ENCODE measurements around the gene C12orf60. TPM values are rescaled to one million over a fixed set of nuclear protein-coding genes. Genes with fewer than 3 reads are reported as not detected.
A peak's percentile ranks its signal among the peaks of the same experiment; 100 is the strongest.

The C12orf60 gene
- total RNA-seq, 1 experiment from 2014 or later: 1.9 TPM

- H4K20me1 ChIP-seq (ENCODE audit: control insufficient read depth, insufficient read depth, insufficient read length): no peaks in the 10 kb centered on the region
- no peaks in the 10 kb centered on the region for H3K36me3 Mint-ChIP-seq (ENCODE audit: insufficient read depth in 1 of 3, low read depth in 3 of 3)
- no peaks in the 10 kb centered on the region for H3K9me3 ChIP-seq (ENCODE audit: control insufficient read depth, low read depth, low read length)
- H2BK12ac ChIP-seq (ENCODE audit: insufficient read length, low read depth, low read length): no peak overlapping the region
- no peaks in the 10 kb centered on the region for H3K27me3 Mint-ChIP-seq (ENCODE audit: low read depth)
- H3K23me2 ChIP-seq (ENCODE audit: insufficient read length, low read depth, low read length, poor library complexity, severe bottlenecking): no peaks in the 10 kb centered on the region
- no peak overlapping the region for H3K14ac ChIP-seq (ENCODE audit: insufficient read depth, low read length)
- H3K4ac ChIP-seq (ENCODE audit: low read depth, low read length): no peak overlapping the region
- H3T11ph ChIP-seq (ENCODE audit: low read length): no peak overlapping the region
- H3K23ac ChIP-seq (ENCODE audit: insufficient read length, low read depth, low read length): no peak overlapping the region
- no peak overlapping the region for H3K56ac ChIP-seq (ENCODE audit: insufficient read length, low read depth, low read length)
- H3K4me1 ChIP-seq (ENCODE audit: insufficient read depth, low read length): no peaks in the 10 kb centered on the region
- H4K8ac ChIP-seq (replicated peaks; ENCODE audit: insufficient read length, low read depth, low read length): no peak overlapping the region
- no peak overlapping the region for H4K5ac ChIP-seq (ENCODE audit: insufficient read length, low read depth, low read length)
- no CpG with 5 or more reads among the region's 3 CpGs for WGBS (ENCODE audit: extremely low coverage, insufficient read length, low lambda C conversion rate)
- H3K4me2 ChIP-seq (ENCODE audit: insufficient read depth, insufficient read length, low read length): no peak overlapping the region
- no peak overlapping the region for H4K91ac ChIP-seq (ENCODE audit: insufficient read length, low read depth, low read length)
- peak; percentile 82 for TF ChIP-seq CTCF (conservative IDR thresholded peaks at IDR 0.05)
- no peak overlapping the region for H3K27ac ChIP-seq (ENCODE audit: insufficient read length, low read depth, low read length)
- no peak overlapping the region for H2BK15ac ChIP-seq (ENCODE audit: low read depth, low read length)
- H2BK20ac ChIP-seq (ENCODE audit: low read depth, low read length, poor library complexity, severe bottlenecking): no peak overlapping the region
- H3K79me2 ChIP-seq (ENCODE audit: insufficient read depth, low read length): no peaks in the 10 kb centered on the region
- no peak overlapping the region for H2BK120ac ChIP-seq (ENCODE audit: low read depth, low read length, poor library complexity, severe bottlenecking)
- DNase-seq: no peak
- no peak overlapping the region for H3K27ac Mint-ChIP-seq
- no peak overlapping the region for H3K18ac ChIP-seq (ENCODE audit: insufficient read length, low read depth, low read length)
- H3K9me3 Mint-ChIP-seq: no peaks in the 10 kb centered on the region
- H2AK5ac ChIP-seq (ENCODE audit: insufficient read length, low read length): no peak overlapping the region
- H3K4me3 Mint-ChIP-seq: no peak overlapping the region
- H2AFZ ChIP-seq (ENCODE audit: low read length): no peak overlapping the region
- no peaks in the 10 kb centered on the region for H3K79me1 ChIP-seq (ENCODE audit: insufficient read depth, low read depth, low read length, poor library complexity, severe bottlenecking)
- no peak overlapping the region for H2BK5ac ChIP-seq (ENCODE audit: insufficient read length, low read length)
- H3K27me3 ChIP-seq (ENCODE audit: insufficient read depth, low read length): no peaks in the 10 kb centered on the region; the same call in 1 of the 2 replicates
- no peak overlapping the region for H3K9ac ChIP-seq (ENCODE audit: extremely low read depth, insufficient read length, low read length)
- H3K4me1 Mint-ChIP-seq: peaks cover 2 to 3% of the 10 kb centered on the region in 2 experiments; a peak in 1 of 4 replicates
These were observed 41.9 kb downstream of the C12orf60 start for GRCh38 chr12:14845350-14845750.
